Lower leg skin (tissue), 4 donors: ENCODE data around the gene LNX2. TPM values are rescaled to one million over a fixed set of nuclear protein-coding genes. Genes with fewer than 3 reads are reported as not detected.

Experiments
- DNase-seq, 2 donors: peaks; one replicate each; pipeline ENCODE4 v3.0.0-alpha.2; 2019; ENCODE audit warnings: low spot score in 2 of 2
- H3K4me3 ChIP-seq: fragments of 200-600 bp; sonication (generic); 2 replicates; pipeline ENCODE4 v1.5.1; 2017; ENCODE audit warnings: mild to moderate bottlenecking, low read depth; ENCODE audit not compliant: poor library complexity, severe bottlenecking
- POLR2A ChIP-seq, 2 donors: fragments of 450-650 bp; IDR thresholded peaks; one replicate each; pipeline ENCODE4 v1.6.1; 2016 to 2017; ENCODE audit warnings: antibody characterized with exemption in 2 of 2, mild to moderate bottlenecking in 1 of 2, moderate library complexity in 1 of 2
- WGBS, 2 donors: methylation state at CpG; one replicate each; pipeline ENCODE4 v1.1.5; 2018; 5-methylcytosine and 5-hydroxymethylcytosine counted together
- intact Hi-C: fragments of 100-400 bp; cut with DNase I; formaldehyde crosslinking; loops from one replicate; pipeline ENCODE4 v1.15.0; 2023; ENCODE audit warnings: low total_unique reads
- total RNA-seq, 4 donors: library from RNA; depleted of rRNA; stranded (reverse); fragments of >200 nt; gene quantifications; one replicate each; pipeline ENCODE4 v1.1.0, GENCODE V29; 2016
- TF ChIP-seq, protein P1 (sequence below), 3 donors: fragments of 450-650 bp; IDR thresholded peaks; one replicate each; pipeline ENCODE4 v1.5.1; 2016; ENCODE audit warnings: antibody characterized with exemption in 3 of 3, mild to moderate bottlenecking in 3 of 3, moderate library complexity in 2 of 3

LNX2 gene
- total RNA-seq, 4 donors from 2014 or later: 15.8 to 18.2 (median 17.0) TPM

DNA sequence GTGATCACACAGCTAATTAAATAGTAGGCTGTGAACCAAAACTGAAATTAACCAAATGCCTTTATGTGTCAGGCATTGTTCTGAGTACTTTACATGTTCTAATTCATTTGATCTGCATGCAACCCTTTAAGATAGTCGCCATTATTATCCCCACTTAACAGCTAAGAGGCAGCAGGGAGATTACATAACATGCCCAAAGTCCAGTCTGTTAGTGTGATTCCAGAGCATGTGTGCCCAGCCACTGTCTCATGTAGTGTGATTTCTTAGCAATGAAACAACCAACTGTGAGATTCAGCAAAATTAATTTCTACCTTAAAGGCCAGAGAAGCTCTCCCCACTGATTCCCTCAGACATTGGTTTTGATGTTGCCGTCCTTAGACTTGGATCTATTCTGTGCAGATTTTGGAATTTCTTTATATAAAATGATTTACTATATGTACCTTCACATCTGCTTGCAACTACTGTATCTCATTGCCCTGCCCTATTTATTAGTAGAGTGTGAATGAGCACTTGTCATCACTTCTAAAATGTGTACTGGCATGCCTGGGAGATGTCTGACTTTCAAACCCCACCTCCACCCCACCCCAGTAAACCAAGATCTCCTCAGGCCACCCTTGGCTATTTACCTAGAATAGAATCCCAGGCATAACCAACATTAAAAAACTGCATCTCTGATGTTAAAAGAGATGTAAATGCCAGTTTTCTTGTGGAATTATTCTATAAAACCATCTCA, 42.6 kb upstream of the LNX2 start:
- DNase-seq: no peak
- intact Hi-C loops: no loop called here
- TF ChIP-seq, protein P1, sequence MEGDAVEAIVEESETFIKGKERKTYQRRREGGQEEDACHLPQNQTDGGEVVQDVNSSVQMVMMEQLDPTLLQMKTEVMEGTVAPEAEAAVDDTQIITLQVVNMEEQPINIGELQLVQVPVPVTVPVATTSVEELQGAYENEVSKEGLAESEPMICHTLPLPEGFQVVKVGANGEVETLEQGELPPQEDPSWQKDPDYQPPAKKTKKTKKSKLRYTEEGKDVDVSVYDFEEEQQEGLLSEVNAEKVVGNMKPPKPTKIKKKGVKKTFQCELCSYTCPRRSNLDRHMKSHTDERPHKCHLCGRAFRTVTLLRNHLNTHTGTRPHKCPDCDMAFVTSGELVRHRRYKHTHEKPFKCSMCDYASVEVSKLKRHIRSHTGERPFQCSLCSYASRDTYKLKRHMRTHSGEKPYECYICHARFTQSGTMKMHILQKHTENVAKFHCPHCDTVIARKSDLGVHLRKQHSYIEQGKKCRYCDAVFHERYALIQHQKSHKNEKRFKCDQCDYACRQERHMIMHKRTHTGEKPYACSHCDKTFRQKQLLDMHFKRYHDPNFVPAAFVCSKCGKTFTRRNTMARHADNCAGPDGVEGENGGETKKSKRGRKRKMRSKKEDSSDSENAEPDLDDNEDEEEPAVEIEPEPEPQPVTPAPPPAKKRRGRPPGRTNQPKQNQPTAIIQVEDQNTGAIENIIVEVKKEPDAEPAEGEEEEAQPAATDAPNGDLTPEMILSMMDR (IDR thresholded peaks at IDR 0.05): no peak
- TF ChIP-seq POLR2A (IDR thresholded peaks at IDR 0.05): no peak
- H3K4me3 ChIP-seq: no peak overlapping the region
- WGBS, 2 donors: 61 to 80% methylated on average over 2 of the region's 2 CpGs

DNA sequence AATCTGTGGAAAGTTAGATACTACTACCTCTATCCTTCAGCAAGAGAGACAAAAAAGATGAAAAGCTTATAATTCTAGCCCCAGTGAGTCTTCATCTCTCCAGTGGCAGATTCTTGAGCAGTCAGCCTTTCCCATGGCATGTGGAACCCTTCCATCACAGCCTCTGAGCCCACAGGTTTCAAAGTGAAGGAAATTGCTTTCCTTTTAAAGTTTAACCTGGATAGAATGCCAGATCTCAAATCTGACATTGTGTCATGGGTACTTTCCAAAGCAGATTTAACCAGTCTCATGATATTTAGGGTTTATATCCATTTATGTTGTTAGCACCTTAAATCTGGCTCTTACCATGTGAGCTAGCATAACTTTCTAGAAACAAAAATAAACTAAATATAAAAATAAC, 40.7 kb upstream of the LNX2 start:
- no peak for DNase-seq
- H3K4me3 ChIP-seq: no peak overlapping the region
- intact Hi-C loops: no loop called here
- no peak for TF ChIP-seq POLR2A (IDR thresholded peaks at IDR 0.05)
- TF ChIP-seq, protein P1 (IDR thresholded peaks at IDR 0.05): no peak

DNA sequence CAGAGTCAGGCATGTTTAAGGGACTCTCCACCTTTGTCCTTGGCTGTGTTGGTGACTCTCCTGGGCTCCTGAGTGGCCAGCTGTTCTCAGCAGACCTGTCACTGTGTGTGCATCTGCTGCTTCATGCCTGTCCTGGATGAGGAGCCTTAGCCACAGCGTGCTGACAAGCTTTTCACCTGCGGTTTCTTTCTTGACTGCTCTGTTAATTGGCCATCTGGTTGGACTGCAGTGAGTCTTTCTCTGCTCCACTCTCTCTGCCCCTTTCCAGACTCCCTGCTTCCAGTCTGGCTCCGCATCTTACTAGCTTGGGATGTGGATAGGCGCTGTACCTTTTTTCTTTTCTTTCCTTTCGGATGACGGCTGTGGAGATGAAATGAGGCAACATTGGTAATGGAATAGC, 40.2 kb upstream of the LNX2 start:
- intact Hi-C loops: no loop called here
- H3K4me3 ChIP-seq: no peak overlapping the region
- WGBS, 2 donors: 91 to 95% methylated on average over 6 of the region's 6 CpGs
- TF ChIP-seq, protein P1 (IDR thresholded peaks at IDR 0.05): no peak
- no peak for TF ChIP-seq POLR2A (IDR thresholded peaks at IDR 0.05)
- no peak for DNase-seq

DNA sequence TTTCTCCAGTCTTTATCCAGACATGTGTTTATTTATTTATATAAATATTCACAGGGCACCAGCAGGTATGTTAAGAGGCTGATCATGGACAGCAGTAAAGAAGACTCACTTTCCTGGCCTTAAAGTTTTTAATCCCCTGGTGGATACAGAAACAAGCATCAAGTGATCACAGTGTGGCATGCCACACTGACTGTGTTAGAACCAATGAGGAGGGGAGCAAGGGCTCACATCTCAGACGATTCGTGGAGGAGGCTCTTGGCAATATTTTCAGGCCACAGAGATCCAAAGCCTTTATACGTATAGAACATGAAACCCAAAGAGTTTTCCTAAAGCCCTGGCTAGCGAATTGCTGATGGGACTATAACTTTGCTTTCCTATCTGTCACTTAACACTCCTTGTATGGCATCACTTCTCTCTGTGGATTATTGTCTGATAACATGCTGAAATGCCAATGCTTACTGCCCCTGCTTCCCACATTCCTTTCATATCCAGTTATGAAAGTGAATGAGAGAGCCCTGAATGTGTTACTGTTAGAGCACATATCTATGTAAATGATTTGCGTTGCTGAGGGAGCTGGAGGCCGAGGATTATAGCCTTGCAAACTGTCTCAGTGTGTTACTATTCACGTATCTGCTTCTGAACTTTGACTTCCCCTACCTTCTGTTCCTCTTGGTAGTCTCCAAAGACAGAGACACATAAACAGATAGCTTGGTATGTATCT, 39.0 kb upstream of the LNX2 start:
- WGBS, 2 donors: 59 to 68% methylated on average over 7 of the region's 7 CpGs
- DNase-seq: no peak
- no peak overlapping the region for H3K4me3 ChIP-seq
- intact Hi-C loops: no loop called here
- TF ChIP-seq, protein P1 (IDR thresholded peaks at IDR 0.05): no peak
- TF ChIP-seq POLR2A (IDR thresholded peaks at IDR 0.05): no peak

DNA sequence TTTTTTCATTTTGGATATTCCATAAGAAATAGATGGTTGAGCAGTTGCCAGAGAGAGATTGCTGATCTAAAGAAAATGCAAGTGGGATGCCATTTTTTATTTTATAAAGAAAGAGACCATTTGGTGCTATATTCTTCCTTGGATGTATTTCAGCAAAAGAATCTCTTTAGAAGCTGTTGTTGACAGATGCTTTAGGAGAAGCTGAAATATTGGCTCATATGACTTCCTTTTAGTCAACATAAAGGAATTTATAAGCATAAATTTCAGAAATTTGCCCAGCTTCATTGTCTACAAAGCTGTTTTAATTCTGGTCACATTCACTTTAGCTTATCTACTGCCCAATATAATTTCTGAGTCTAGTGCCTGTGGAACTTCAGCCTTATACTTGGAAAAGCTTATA, 38.2 kb upstream of the LNX2 start:
- intact Hi-C loops: no loop called here
- DNase-seq: no peak
- no peak overlapping the region for H3K4me3 ChIP-seq
- TF ChIP-seq, protein P1 (IDR thresholded peaks at IDR 0.05): no peak
- TF ChIP-seq POLR2A (IDR thresholded peaks at IDR 0.05): no peak
